Activated B cell treated with CpG ODN at 0.5 μM for 24 hours (primary cell): Measurements from ENCODE around the gene CYBC1. TPM values are rescaled to one million over a fixed set of nuclear protein-coding genes. Genes with fewer than 3 reads are reported as not detected.

ENCODE experiments used
- ATAC-seq: fragments of 200-7000 bp; cut with Tn5 transposase; one replicate; pipeline ENCODE4 v1.10.0; 2021; ENCODE audit warnings: low read depth, mild to moderate bottlenecking, moderate library complexity
- CTCF ChIA-PET: fragments of 350-600 bp; sonication (Branson Sonifier 250); formaldehyde crosslinking; loops from one replicate; lab custom pipeline; 2021; ENCODE audit warnings: antibody characterized with exemption; lab: Charles Lee
- POLR2A ChIA-PET: fragments of 350-600 bp; sonication (Branson Sonifier 250); formaldehyde crosslinking; loops from one replicate; lab custom pipeline; 2021; ENCODE audit warnings: antibody characterized with exemption; lab: Charles Lee
- DNase-seq: peaks from one replicate; pipeline ENCODE4 v3.0.0; 2022
- H3K27ac Mint-ChIP-seq: one replicate; pipeline ENCODE4 v1.8.0; 2020; ENCODE audit warnings: mixed read lengths
- H3K27me3 Mint-ChIP-seq: one replicate; pipeline ENCODE4 v1.8.0; 2021; ENCODE audit warnings: mixed read lengths
- H3K36me3 Mint-ChIP-seq: one replicate; pipeline ENCODE4 v1.8.0; 2021; ENCODE audit warnings: low read depth, mixed read lengths
- H3K4me1 Mint-ChIP-seq: one replicate; pipeline ENCODE4 v1.8.0; 2021; ENCODE audit warnings: mixed read lengths
- H3K4me3 Mint-ChIP-seq: one replicate; pipeline ENCODE4 v1.8.0; 2020; ENCODE audit warnings: mild to moderate bottlenecking, mixed read lengths
- H3K9me3 Mint-ChIP-seq: one replicate; pipeline ENCODE4 v1.8.0; 2020; ENCODE audit warnings: mixed read lengths
- intact Hi-C: fragments of 100-400 bp; cut with micrococcal nuclease; formaldehyde crosslinking; loops from one replicate; pipeline ENCODE4 v1.15.1; 2024
- total RNA-seq: library from RNA; stranded (reverse); gene quantifications from 2 replicates; pipeline ENCODE4 v1.2.3, GENCODE V29; 2022
- TF ChIP-seq, protein P1 (sequence below): fragments of 200-600 bp; IDR thresholded peaks from one replicate; pipeline ENCODE4 v1.8.0; 2022; ENCODE audit warnings: antibody characterized with exemption, mild to moderate bottlenecking

CYBC1 gene
- total RNA-seq, 1 donor from 2014 or later, result 501 TPM

DNA sequence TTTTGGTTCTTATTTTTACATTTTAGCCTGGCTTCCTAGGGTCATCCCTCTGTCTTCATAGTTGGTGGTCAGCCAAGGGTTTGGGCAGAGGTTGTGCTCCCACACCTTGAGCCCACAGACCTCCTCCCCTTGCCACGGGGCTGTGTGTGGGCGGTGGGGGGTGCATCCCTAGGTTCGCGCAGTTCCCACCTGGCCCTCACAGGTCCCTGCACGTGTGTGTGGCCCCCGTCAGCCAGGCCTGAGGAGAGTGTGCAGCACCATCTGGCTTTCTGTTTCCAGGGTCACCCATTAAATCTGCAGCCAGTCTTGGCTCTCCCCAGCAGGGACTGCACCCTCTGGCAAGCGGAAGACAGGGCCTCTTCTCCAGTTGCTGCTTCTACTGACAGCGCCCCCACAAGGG lies 18.5 kb downstream of the CYBC1 start:
- ATAC-seq, result no peak
- intact Hi-C loops, result no loop called here
- Mint-ChIP-seq H3K27ac (peak overlapping the region; percentile 6), H3K36me3 (peaks cover 23% of the 10 kb centered on the region), H3K27me3 (no peaks in the 10 kb centered on the region), H3K4me3 (no peak overlapping the region), H3K4me1 (peaks cover 48% of the 10 kb centered on the region), H3K9me3 (no peaks in the 10 kb centered on the region)
- DNase-seq, result no peak
- CTCF ChIA-PET, result no interaction called here
- POLR2A ChIA-PET, result interaction anchor here (1.3 kb wide), 1 partner anchor 13 kb away, joined by 5 read pairs; no protein-coding TSS in a partner anchor
- TF ChIP-seq, protein P1, sequence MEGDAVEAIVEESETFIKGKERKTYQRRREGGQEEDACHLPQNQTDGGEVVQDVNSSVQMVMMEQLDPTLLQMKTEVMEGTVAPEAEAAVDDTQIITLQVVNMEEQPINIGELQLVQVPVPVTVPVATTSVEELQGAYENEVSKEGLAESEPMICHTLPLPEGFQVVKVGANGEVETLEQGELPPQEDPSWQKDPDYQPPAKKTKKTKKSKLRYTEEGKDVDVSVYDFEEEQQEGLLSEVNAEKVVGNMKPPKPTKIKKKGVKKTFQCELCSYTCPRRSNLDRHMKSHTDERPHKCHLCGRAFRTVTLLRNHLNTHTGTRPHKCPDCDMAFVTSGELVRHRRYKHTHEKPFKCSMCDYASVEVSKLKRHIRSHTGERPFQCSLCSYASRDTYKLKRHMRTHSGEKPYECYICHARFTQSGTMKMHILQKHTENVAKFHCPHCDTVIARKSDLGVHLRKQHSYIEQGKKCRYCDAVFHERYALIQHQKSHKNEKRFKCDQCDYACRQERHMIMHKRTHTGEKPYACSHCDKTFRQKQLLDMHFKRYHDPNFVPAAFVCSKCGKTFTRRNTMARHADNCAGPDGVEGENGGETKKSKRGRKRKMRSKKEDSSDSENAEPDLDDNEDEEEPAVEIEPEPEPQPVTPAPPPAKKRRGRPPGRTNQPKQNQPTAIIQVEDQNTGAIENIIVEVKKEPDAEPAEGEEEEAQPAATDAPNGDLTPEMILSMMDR, result no peak

DNA sequence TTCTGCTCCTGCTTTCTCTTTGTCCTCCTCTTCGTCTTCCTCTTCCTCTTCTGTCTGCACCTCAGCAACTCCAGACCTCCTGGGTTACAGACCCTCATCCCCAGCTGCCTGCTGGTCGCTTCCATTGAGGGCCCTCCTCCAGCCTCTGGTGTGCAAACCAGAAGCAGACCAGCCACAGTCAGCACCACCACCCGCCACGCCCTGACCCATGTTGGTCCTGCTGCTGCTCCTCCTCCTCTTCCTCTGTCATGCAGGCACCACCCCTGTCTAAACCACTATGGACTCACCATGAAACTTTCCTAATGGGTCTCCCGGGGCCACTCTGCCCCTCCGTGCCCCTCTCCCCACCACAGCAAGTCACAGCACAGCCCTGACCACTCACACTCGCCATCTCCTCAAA lies 20.7 kb downstream of the CYBC1 start:
- Mint-ChIP-seq H3K4me3 (peak overlapping the region; percentile 75), H3K36me3 (peaks cover 21% of the 10 kb centered on the region), H3K27ac (peak overlapping the region; percentile 77), H3K9me3 (no peaks in the 10 kb centered on the region), H3K4me1 (peaks cover 43% of the 10 kb centered on the region), H3K27me3 (no peaks in the 10 kb centered on the region)
- ChIA-PET POLR2A (interaction anchor here (1.5 kb wide), 1 partner anchor 19 kb away, joined by 7 read pairs; no protein-coding TSS in a partner anchor), CTCF (no interaction called here)
- intact Hi-C loops, result no loop called here
- DNase-seq (no peak), ATAC-seq (peak; percentile 10)
- TF ChIP-seq, protein P1, result no peak

DNA sequence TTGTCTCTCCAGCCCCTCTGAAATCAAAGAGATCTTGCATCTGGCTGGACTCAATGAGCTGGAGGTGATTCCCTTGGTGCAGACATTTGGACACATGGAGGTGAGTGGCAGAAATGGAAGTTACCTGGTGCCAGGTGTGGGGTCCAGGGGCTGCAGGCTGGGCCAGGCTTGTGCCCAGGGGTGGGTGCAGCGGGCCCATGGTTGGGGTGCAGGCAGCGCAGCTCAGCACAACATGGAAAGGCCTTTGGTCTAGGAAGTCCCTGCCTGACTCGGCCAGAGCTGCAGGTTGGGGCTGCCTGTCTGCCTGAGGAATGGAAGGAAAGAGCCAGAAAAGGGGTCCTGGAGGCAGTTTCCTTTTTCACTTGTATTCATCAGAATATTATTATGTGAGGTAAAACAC lies 22.0 kb downstream of the CYBC1 start:
- intact Hi-C loops, result no loop called here
- no peaks in the 10 kb centered on the region for H3K9me3 Mint-ChIP-seq
- peak overlapping the region; percentile 18 for H3K27ac Mint-ChIP-seq
- no peaks in the 10 kb centered on the region for H3K27me3 Mint-ChIP-seq
- ATAC-seq (no peak), DNase-seq (no peak)
- peaks cover 22% of the 10 kb centered on the region for H3K36me3 Mint-ChIP-seq
- ChIA-PET POLR2A (interaction anchor here (0.6 to 1.5 kb wide), 2 partner anchors 17 to 20 kb away, joined by 3 to 7 read pairs; no protein-coding TSS in a partner anchor), CTCF (no interaction called here)
- TF ChIP-seq, protein P1, result no peak
- H3K4me1 Mint-ChIP-seq, result peaks cover 33% of the 10 kb centered on the region
- H3K4me3 Mint-ChIP-seq, result no peak overlapping the region

DNA sequence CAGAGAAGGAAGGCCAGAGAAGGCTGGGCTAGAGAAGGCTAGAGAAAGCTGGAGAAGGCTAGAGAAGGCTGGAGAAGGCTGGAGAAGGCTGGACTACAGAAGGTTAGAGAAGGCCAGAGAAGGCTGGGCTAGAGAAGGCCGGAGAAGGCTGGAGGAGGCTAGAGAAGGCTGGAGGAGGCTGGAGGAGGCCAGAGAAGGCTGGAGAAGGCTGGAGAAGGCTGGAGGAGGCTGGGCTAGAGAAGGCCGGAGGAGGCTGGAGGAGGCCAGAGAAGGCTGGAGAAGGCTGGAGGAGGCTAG lies 25.7 kb downstream of the CYBC1 start:
- no peak for DNase-seq
- no peak for ATAC-seq
- H3K27me3 Mint-ChIP-seq, result no peaks in the 10 kb centered on the region
- H3K36me3 Mint-ChIP-seq, result peaks cover 44% of the 10 kb centered on the region
- no peak overlapping the region for H3K27ac Mint-ChIP-seq
- CTCF ChIA-PET, result interaction anchor here (0.7 to 1.0 kb wide), 3 partner anchors 16 to 72 kb away, joined by 3 to 4 read pairs (median 3); no protein-coding TSS in a partner anchor
- intact Hi-C loops, result no loop called here
- H3K4me1 Mint-ChIP-seq, result peaks cover 24% of the 10 kb centered on the region
- no peak overlapping the region for H3K4me3 Mint-ChIP-seq
- TF ChIP-seq, protein P1, result no peak
- H3K9me3 Mint-ChIP-seq, result no peaks in the 10 kb centered on the region
- POLR2A ChIA-PET, result interaction anchor here (1.0 to 1.3 kb wide), 2 partner anchors 9 to 33 kb away, joined by 3 read pairs; no protein-coding TSS in a partner anchor

DNA sequence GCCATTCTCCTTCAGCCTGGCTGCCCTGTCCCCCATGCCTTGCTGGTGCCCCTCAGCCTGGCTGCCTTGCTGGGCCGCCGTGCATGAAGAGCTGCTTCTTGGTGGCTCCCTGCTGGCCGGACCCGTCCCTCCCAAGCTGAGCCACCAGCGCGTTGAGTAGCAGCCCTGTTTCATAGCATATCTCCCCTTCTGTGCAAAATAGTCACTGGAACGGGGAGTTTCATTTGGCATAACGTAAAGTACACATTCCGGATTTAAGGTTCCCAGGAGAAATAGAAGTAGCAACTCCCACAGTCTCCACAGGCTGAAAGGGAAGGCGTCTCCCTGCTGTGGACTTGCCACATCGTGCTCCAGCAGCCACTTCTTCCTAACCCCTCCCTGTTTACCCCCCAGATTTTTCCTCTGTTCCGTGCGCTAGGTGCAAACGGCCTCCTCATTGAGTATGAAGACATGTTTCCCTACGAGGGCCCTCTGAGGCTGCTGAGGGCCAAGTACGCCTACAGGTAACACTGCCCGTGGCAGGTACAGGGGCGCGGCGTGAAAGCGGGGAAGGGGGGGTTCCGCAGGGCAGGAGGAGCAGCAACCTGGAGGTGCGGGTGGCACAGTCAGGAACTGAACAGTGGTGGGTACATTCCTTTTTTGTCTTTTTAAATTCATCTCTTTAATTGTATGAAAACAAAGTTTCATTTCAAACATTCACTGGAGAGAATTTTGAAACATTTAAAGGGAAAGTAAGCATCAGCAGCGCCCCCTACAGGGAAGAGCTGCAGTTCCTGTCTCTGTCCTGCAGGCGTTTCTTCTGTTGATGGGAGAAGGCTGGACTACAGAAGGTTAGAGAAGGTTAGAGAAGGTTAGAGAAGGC lies 26.3 kb downstream of the CYBC1 start:
- Mint-ChIP-seq H3K4me3 (no peak overlapping the region), H3K9me3 (no peaks in the 10 kb centered on the region), H3K27ac (no peak overlapping the region), H3K36me3 (peaks cover 44% of the 10 kb centered on the region), H3K4me1 (peaks cover 24% of the 10 kb centered on the region), H3K27me3 (no peaks in the 10 kb centered on the region)
- CTCF ChIA-PET, result interaction anchor here (0.7 to 1.0 kb wide), 3 partner anchors 15 to 71 kb away, joined by 3 to 4 read pairs (median 3); no protein-coding TSS in a partner anchor
- TF ChIP-seq, protein P1, result no peak
- no peak for DNase-seq
- peak; percentile 52 for ATAC-seq
- POLR2A ChIA-PET, result interaction anchor here (0.7 to 1.3 kb wide), 3 partner anchors 9 to 88 kb away, joined by 3 read pairs; no protein-coding TSS in a partner anchor
- intact Hi-C loops, result no loop called here
